Measurements from ENCODE around the gene ENKUR.
A peak's percentile ranks its signal among the peaks of the same experiment; 100 is the strongest.
"Not testable (repeated sequence)": the region's sequence is repeated elsewhere in the genome, so short reads cannot be mapped to it uniquely, and the experiment has no call there.

The ENKUR gene

GRCh38 chr10:24968951-24969350, 47.0 kb downstream of the ENKUR start:
- not testable (repeated sequence) for DNase-seq

GRCh38 chr10:24968349-24968748, 47.6 kb downstream of the ENKUR start:
- no peak for DNase-seq

GRCh38 chr10:24966962-24967481, 48.9 kb downstream of the ENKUR start:
- DNase-seq: no peak

GRCh38 chr10:24965051-24965450, 50.9 kb downstream of the ENKUR start:
- no peak for DNase-seq

GRCh38 chr10:24963521-24964041, 52.4 kb downstream of the ENKUR start:
- DNase-seq: no peak

- no peak for DNase-seq
Observed at GRCh38 chr10:24962995-24963394, 53.0 kb downstream of the ENKUR start.

GRCh38 chr10:24961582-24961981, 54.4 kb downstream of the ENKUR start:
- DNase-seq: no peak

- no peak for DNase-seq
Observed at GRCh38 chr10:24959382-24959730, 56.6 kb downstream of the ENKUR start.

- no peak for DNase-seq
Observed at GRCh38 chr10:24958721-24959381, 57.1 kb downstream of the ENKUR start.

GRCh38 chr10:24958091-24958720, 57.8 kb downstream of the ENKUR start:
- peak; percentile 53 for DNase-seq

GRCh38 chr10:24957624-24958051, 58.3 kb downstream of the ENKUR start:
- not testable (repeated sequence) for DNase-seq

- DNase-seq: no peak
Observed at GRCh38 chr10:24953675-24954074, 62.3 kb downstream of the ENKUR start.

GRCh38 chr10:24952707-24953645, 63.0 kb downstream of the ENKUR start:
- no peak for DNase-seq

GRCh38 chr10:24952143-24952706, 63.7 kb downstream of the ENKUR start, which contains the start of gene PRTFDC1:
PRTFDC1 (minus strand) TSS chr10:24952606; CDS start chr10:24952575, 31 bp downstream.
- no peak for DNase-seq

GRCh38 chr10:24951201-24952142, 64.5 kb downstream of the ENKUR start:
- no peak for DNase-seq

GRCh38 chr10:24950439-24950838, 65.5 kb downstream of the ENKUR start:
- DNase-seq: no peak

- DNase-seq: no peak
Observed at GRCh38 chr10:24949616-24950015, 66.3 kb downstream of the ENKUR start.

GRCh38 chr10:24947304-24948097, 68.5 kb downstream of the ENKUR start:
- no peak for DNase-seq

GRCh38 chr10:24944512-24945255, 71.3 kb downstream of the ENKUR start:
- peak; percentile 56 for DNase-seq

- no peak for DNase-seq
Observed at GRCh38 chr10:24938525-24938924, 77.4 kb downstream of the ENKUR start.

Measured in amniotic stem cell (primary cell).